HCT116 (cell line): ENCODE measurements around the gene SGCA. TPM values are rescaled to one million over a fixed set of nuclear protein-coding genes. Genes with fewer than 3 reads are reported as not detected.

Experiments used
- ATAC-seq: fragments of 200-7000 bp; cut with Tn5 transposase; 2 replicates; pipeline ENCODE4 v1.9.1; 2020; ENCODE audit warnings: mild to moderate bottlenecking, moderate library complexity
- BruUV-seq: library from RNA; stranded (reverse); fragments of 400-500 nt; replicated peaks from 2 replicates; lab custom pipeline; 2021; lab: Mats Ljungman, UMichigan
- CTCF ChIA-PET: fragments of 300-600 bp; sonication (Branson Sonifier 250); formaldehyde crosslinking; loops from one replicate; lab custom pipeline; 2021; ENCODE audit warnings: antibody characterized with exemption; lab: Charles Lee
- POLR2A ChIA-PET: fragments of 300-600, 350-600 bp; sonication (Branson Sonifier 250); formaldehyde crosslinking; loops from one replicate; lab custom pipeline; 2021; ENCODE audit warnings: antibody characterized with exemption; lab: Charles Lee
- RAD21 ChIA-PET, 2 experiments: fragments of 300-600 bp; sonication (Branson Sonifier 250); formaldehyde crosslinking; loops; one replicate each; lab custom pipeline; 2023; ENCODE audit warnings: low total read pairs in 2 of 2; ENCODE audit not compliant: uncharacterized antibody in 2 of 2, unreplicated experiment in 2 of 2, low non-redundant PET in 1 of 2; lab: Charles Lee
- DNase-seq: peaks from one replicate; pipeline ENCODE4 v3.0.0-alpha.2; 2010; ENCODE audit warnings: low read depth, low spot score
- H2AFZ ChIP-seq: fragments of 200-600 bp; shearing (Covaris generic), sonication (generic); 2 replicates; pipeline ENCODE4 v1.6.1; 2017; ENCODE audit warnings: low read depth, mixed run types, mixed read lengths, antibody characterized with exemption, low read length; ENCODE audit not compliant: poor library complexity, severe bottlenecking
- H3K27ac ChIP-seq: 2 replicates; pipeline ENCODE4 v1.5.1; 2012; ENCODE audit warnings: low read depth, low read length
- H3K27me3 ChIP-seq: fragments of 200-600 bp; sonication (generic); 2 replicates; pipeline ENCODE4 v1.6.1; 2016; ENCODE audit warnings: mixed run types, low read length, mixed read lengths; ENCODE audit not compliant: insufficient read depth
- H3K36me3 ChIP-seq, 2 experiments: fragments of 200-500 bp in 1 of 2; fragments of 200-600 bp in 1 of 2; sonication (Bioruptor generic) in 1 of 2; sonication (generic) in 1 of 2; 2 replicates each; pipeline versions ENCODE4 v1.5.1 to v1.6.1; 2014 to 2016; ENCODE audit warnings: low read length in 2 of 2, inconsistent platforms in 1 of 2, mixed read lengths in 1 of 2, mixed run types in 1 of 2; ENCODE audit not compliant: insufficient read depth in 2 of 2, control insufficient read depth in 1 of 2
- H3K4me1 ChIP-seq, 2 experiments: fragments of 200-600 bp in 1 of 2; sonication (generic) in 1 of 2; 2 replicates each; pipeline versions ENCODE4 v1.5.1 to v1.6.1; 2012 to 2017; ENCODE audit warnings: low read length in 2 of 2, inconsistent platforms in 1 of 2, mild to moderate bottlenecking in 1 of 2, mixed read lengths in 1 of 2, mixed run types in 1 of 2, moderate library complexity in 1 of 2; ENCODE audit not compliant: insufficient read depth in 2 of 2, control insufficient read depth in 1 of 2
- H3K4me2 ChIP-seq: fragments of 200-600 bp; sonication (generic); 2 replicates; pipeline ENCODE4 v1.6.1; 2017; ENCODE audit warnings: mixed run types, low read length, mixed read lengths
- H3K4me3 ChIP-seq, 2 experiments: fragments of 200-600 bp in 1 of 2; sonication (generic) in 1 of 2; replicated peaks in 1 of 2; 2 replicates each; pipeline ENCODE4 v1.5.1; 2011 to 2016; ENCODE audit warnings: low read length in 2 of 2, control low read depth in 1 of 2, low read depth in 1 of 2, mild to moderate bottlenecking in 1 of 2, mixed read lengths in 1 of 2, mixed run types in 1 of 2
- H3K79me2 ChIP-seq: fragments of 200-600 bp; sonication (generic); 2 replicates; pipeline ENCODE4 v1.6.1; 2017; ENCODE audit warnings: mild to moderate bottlenecking, mixed run types, low read length, moderate library complexity, mixed read lengths; ENCODE audit not compliant: insufficient read depth
- H3K9ac ChIP-seq: fragments of 200-600 bp; sonication (generic); 2 replicates; pipeline ENCODE4 v1.6.1; 2016; ENCODE audit warnings: low read length, mixed read lengths
- H3K9me2 ChIP-seq: fragments of 200-600 bp; sonication (generic), shearing (Covaris generic); 2 replicates; pipeline ENCODE4 v1.6.1; 2017; ENCODE audit warnings: mixed run types, mild to moderate bottlenecking, moderate library complexity; ENCODE audit not compliant: insufficient read depth
- H3K9me3 ChIP-seq, 2 experiments: fragments of 200-500 bp in 1 of 2; fragments of 200-600 bp in 1 of 2; sonication (Bioruptor generic) in 1 of 2; sonication (generic) in 1 of 2; 2 replicates each; pipeline ENCODE4 v1.6.1; 2014 to 2017; ENCODE audit warnings: low read length in 2 of 2, mixed read lengths in 2 of 2, inconsistent platforms in 1 of 2, low read depth in 1 of 2, mild to moderate bottlenecking in 1 of 2, mixed run types in 1 of 2, moderate library complexity in 1 of 2; ENCODE audit not compliant: control insufficient read depth in 1 of 2, insufficient read depth in 1 of 2
- H4K20me1 ChIP-seq: fragments of 200-600 bp; sonication (generic), shearing (Covaris generic); 2 replicates; pipeline ENCODE4 v1.6.1; 2017; ENCODE audit warnings: mixed run types, mild to moderate bottlenecking, moderate library complexity; ENCODE audit not compliant: insufficient read depth
- CBX3 ChIP-seq: IDR thresholded peaks from 2 replicates; pipeline ENCODE4 v1.6.1; 2012; ENCODE audit warnings: low read depth
- EGR1 ChIP-seq: IDR thresholded peaks from 2 replicates; pipeline ENCODE4 v1.6.1; 2012; ENCODE audit warnings: low read depth
- FOSL1 ChIP-seq: IDR thresholded peaks from 2 replicates; pipeline ENCODE4 v1.6.1; 2012; ENCODE audit warnings: low read depth
- MAX ChIP-seq: IDR thresholded peaks from 2 replicates; pipeline ENCODE4 v1.6.1; 2012
- POLR2A ChIP-seq: IDR thresholded peaks from 2 replicates; pipeline ENCODE4 v1.7.0; 2011; ENCODE audit warnings: borderline replicate concordance; ENCODE audit not compliant: insufficient read depth, insufficient read length; ENCODE audit errors: extremely low read depth
- SP1 ChIP-seq: IDR thresholded peaks from 2 replicates; pipeline ENCODE4 v1.6.1; 2012; ENCODE audit warnings: low read depth
- intact Hi-C: fragments of 100-400 bp; cut with micrococcal nuclease; formaldehyde crosslinking; loops from 2 replicates; pipeline ENCODE4 v1.10.0; 2022
- total RNA-seq: library from RNA; stranded (reverse); gene quantifications from one replicate; pipeline ENCODE4 v1.2.1, GENCODE V29; 2021; ENCODE audit not compliant: unreplicated experiment

SGCA gene
- total RNA-seq, 1 experiment from 2014 or later = 0.37 TPM

- Histone ChIP-seq H3K9ac (peak overlapping the region; percentile 4; the same call in 1 of the 2 replicates), H3K4me2 (peak overlapping the region; percentile 71), H3K9me3 (no peaks in the 10 kb centered on the region), H3K9me2 (no peaks in the 10 kb centered on the region), H3K79me2 (no peaks in the 10 kb centered on the region), H3K4me1 (peaks cover 25 to 34% of the 10 kb centered on the region in 2 experiments), H3K36me3 (no peaks in the 10 kb centered on the region), H2AFZ (peak overlapping the region; percentile 91), H3K27ac (peak overlapping the region; percentile 46; the same call in 1 of the 2 replicates), H3K27me3 (no peaks in the 10 kb centered on the region), H3K4me3 (peak overlapping the region in 1 of 2 experiments; percentile 30; a peak in 2 of 4 replicates), H4K20me1 (no peaks in the 10 kb centered on the region)
- BruUV-seq = no TSS peak
- ChIA-PET CTCF (interaction anchor here (0.7 to 2.1 kb wide), 4 partner anchors 14 to 92 kb away, joined by 3 to 7 read pairs (median 4); no protein-coding TSS in a partner anchor), POLR2A (interaction anchor here (0.6 to 1.3 kb wide), 5 partner anchors 10 to 88 kb away, joined by 3 to 5 read pairs (median 4); no protein-coding TSS in a partner anchor), RAD21 (no interaction called here)
- intact Hi-C loops = no loop called here
- TF ChIP-seq EGR1 (no peak), FOSL1 (peak; percentile 38; the same call in 1 of the 2 replicates)
- ATAC-seq (peak; percentile 49), DNase-seq (no peak)
Observed at GRCh38 chr17:50219342-50219741, 53.5 kb downstream of the SGCA start.

GRCh38 chr17:50219939-50220465, 54.2 kb downstream of the SGCA start:
- CTCF ChIA-PET = interaction anchor here (0.7 to 2.1 kb wide), 4 partner anchors 13 to 91 kb away, joined by 3 to 7 read pairs (median 4); no protein-coding TSS in a partner anchor

More at GRCh38 chr17:50219939-50220465, 54.2 kb downstream of the SGCA start:
- DNase-seq (no peak), ATAC-seq (no peak)
- H3K9me3 ChIP-seq = no peaks in the 10 kb centered on the region
- no peak overlapping the region for H3K27ac ChIP-seq
- POLR2A ChIA-PET = interaction anchor here (0.6 to 1.3 kb wide), 4 partner anchors 10 to 87 kb away, joined by 3 to 5 read pairs (median 4); no protein-coding TSS in a partner anchor
- H3K4me3 ChIP-seq = no peak overlapping the region
- RAD21 ChIA-PET = no interaction called here
- BruUV-seq = no TSS peak
- peak overlapping the region; percentile 91 for H2AFZ ChIP-seq
- no peaks in the 10 kb centered on the region for H4K20me1 ChIP-seq
- no peaks in the 10 kb centered on the region for H3K9me2 ChIP-seq
- peaks cover 25 to 34% of the 10 kb centered on the region in 2 experiments for H3K4me1 ChIP-seq
- intact Hi-C loops = no loop called here
- peak overlapping the region; percentile 71 for H3K4me2 ChIP-seq
- H3K27me3 ChIP-seq = no peaks in the 10 kb centered on the region
- H3K36me3 ChIP-seq = no peaks in the 10 kb centered on the region
- no peak for TF ChIP-seq POLR2A
- TF ChIP-seq MAX = no peak
- no peak for TF ChIP-seq SP1
- no peak for TF ChIP-seq CBX3
- H3K9ac ChIP-seq = no peak overlapping the region
- no peaks in the 10 kb centered on the region for H3K79me2 ChIP-seq
